AG09309 (cell line): ENCODE measurements around the gene PRR12.

Source experiments
- DNase-seq: peaks from one replicate; pipeline ENCODE4 v3.0.0-alpha.2; 2010; ENCODE audit warnings: low read depth
- H3K4me3 ChIP-seq: 2 replicates; pipeline ENCODE4 v1.5.1; 2011; ENCODE audit warnings: mild to moderate bottlenecking, low read depth, low read length, moderate library complexity; ENCODE audit not compliant: control insufficient read depth
- CTCF ChIP-seq: IDR thresholded peaks from 2 replicates; pipeline ENCODE4 v1.5.1; 2011; ENCODE audit warnings: mild to moderate bottlenecking, low read depth, low read length, inconsistent platforms; ENCODE audit not compliant: insufficient read depth, control insufficient read depth; ENCODE audit errors: missing control alignments

The PRR12 gene

GRCh38 chr19:49645995-49646394 is 55.0 kb downstream of the PRR12 start:
- DNase-seq = no peak
- no peak overlapping the region for H3K4me3 ChIP-seq
- no peak for TF ChIP-seq CTCF

- H3K4me3 ChIP-seq = no peak overlapping the region
- no peak for DNase-seq
- no peak for TF ChIP-seq CTCF
Observed at GRCh38 chr19:49646586-49646985, 55.6 kb downstream of the PRR12 start.

- TF ChIP-seq CTCF = no peak
- no peak for DNase-seq
- no peak overlapping the region for H3K4me3 ChIP-seq
Observed at GRCh38 chr19:49651029-49651819, 60.2 kb downstream of the PRR12 start.

GRCh38 chr19:49651820-49652550 is 61.0 kb downstream of the PRR12 start:
- no peak for DNase-seq
- no peak for TF ChIP-seq CTCF
- no peak overlapping the region for H3K4me3 ChIP-seq

- TF ChIP-seq CTCF = no peak
- DNase-seq = no peak
- no peak overlapping the region for H3K4me3 ChIP-seq
Observed at GRCh38 chr19:49652551-49653465, 61.8 kb downstream of the PRR12 start.

GRCh38 chr19:49653466-49653806 is 62.5 kb downstream of the PRR12 start:
- DNase-seq = no peak
- TF ChIP-seq CTCF = no peak
- H3K4me3 ChIP-seq = no peak overlapping the region
